Left ventricle myocardium inferior (tissue), 1 donor: Measurements from ENCODE around the gene USP21. TPM values are rescaled to one million over a fixed set of nuclear protein-coding genes. Genes with fewer than 3 reads are reported as not detected.

Source experiments
- DNase-seq: peaks from one replicate; pipeline ENCODE4 v3.0.0-alpha.2; 2020
- H3K27ac ChIP-seq: fragments of 200-600 bp; replicated peaks from 2 replicates; pipeline ENCODE4 v1.8.0; 2021
- H3K27me3 ChIP-seq: fragments of 200-600 bp; 2 replicates; pipeline ENCODE4 v1.8.0; 2021; ENCODE audit warnings: low read depth
- H3K36me3 ChIP-seq: fragments of 200-600 bp; 2 replicates; pipeline ENCODE4 v1.8.0; 2021
- H3K4me1 ChIP-seq: fragments of 200-600 bp; 2 replicates; pipeline ENCODE4 v1.8.0; 2021
- H3K4me3 ChIP-seq: fragments of 200-600 bp; 2 replicates; pipeline ENCODE4 v1.8.0; 2021; ENCODE audit warnings: mild to moderate bottlenecking, moderate library complexity
- H3K9me3 ChIP-seq: fragments of 200-600 bp; replicated peaks from 2 replicates; pipeline ENCODE4 v1.8.0; 2021
- CTCF ChIP-seq: fragments of 200-600 bp; IDR thresholded peaks from 2 replicates; pipeline ENCODE4 v1.8.0; 2021; ENCODE audit warnings: antibody characterized with exemption, mild to moderate bottlenecking, borderline replicate concordance
- intact Hi-C: fragments of 100-400 bp; cut with micrococcal nuclease; formaldehyde crosslinking; loops from one replicate; pipeline ENCODE4 v1.11.0; 2022
- total RNA-seq: library from RNA; stranded (reverse); fragmentation: NEBNext Ultra II Directional; extraction: Animal tissue kit (Norgen Biotek cat#: 25700); gene quantifications from one replicate; pipeline ENCODE4 v1.2.1, GENCODE V29; 2021
- donor health status: DM: no; HTN: yes; CAD: no; lungs with severe emphysema.

Gene USP21
- total RNA-seq, 1 donor from 2014 or later: 20.0 TPM

DNA sequence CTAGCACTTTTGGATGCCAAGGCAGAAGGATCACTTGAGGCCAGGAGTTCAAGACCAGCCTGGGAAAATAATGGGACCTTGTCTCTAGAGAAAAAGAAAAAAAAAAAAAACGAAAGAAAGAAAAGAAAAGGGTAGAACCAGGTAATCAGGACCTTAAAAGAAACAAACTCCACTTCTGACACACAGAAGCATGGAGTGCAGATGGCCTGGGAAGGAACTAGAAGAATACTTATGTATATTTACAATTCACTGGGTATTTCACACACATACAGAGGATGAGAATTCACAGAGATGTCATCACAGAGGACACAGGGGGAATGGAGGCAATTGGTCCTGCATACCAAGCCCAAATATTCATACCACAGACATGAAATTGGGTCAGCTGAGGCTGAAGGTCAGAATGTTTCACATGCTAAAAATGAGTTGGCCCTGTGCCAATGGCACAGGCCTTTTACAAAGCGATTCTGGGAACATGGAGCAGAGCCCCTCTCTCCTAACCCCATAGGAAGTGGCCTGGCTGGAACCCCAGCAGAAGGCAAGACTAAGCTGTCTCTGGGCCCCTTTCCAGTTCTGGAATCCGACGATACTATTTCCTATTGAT, 13.6 kb downstream of the USP21 start:
- no peak for DNase-seq
- TF ChIP-seq CTCF: no peak
- peaks cover 69% of the 10 kb centered on the region for H3K36me3 ChIP-seq
- intact Hi-C loops: no loop called here
- peaks cover 44% of the 10 kb centered on the region for H3K4me1 ChIP-seq
- no peaks in the 10 kb centered on the region for H3K9me3 ChIP-seq
- no peak overlapping the region for H3K4me3 ChIP-seq
- no peaks in the 10 kb centered on the region for H3K27me3 ChIP-seq
- H3K27ac ChIP-seq: peak overlapping the region; percentile 34

DNA sequence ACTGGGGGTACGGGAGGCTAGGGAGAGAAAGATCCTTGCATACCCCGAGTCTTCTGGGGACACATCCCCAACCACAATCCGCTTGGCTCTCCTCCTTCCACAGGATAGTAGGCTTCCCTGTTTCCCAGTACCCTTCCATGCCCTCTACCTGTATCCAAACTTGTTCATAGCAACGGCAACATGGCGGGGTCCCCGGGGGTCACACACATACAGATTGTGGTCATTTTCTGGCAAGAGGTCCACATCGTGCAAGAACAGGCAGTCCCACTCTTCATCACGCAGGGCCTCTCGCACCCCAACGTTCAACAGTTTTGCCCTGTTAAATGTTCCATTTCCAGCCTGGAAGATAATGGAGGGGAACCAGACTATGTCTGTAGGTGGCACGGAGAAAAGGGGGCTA, 14.4 kb downstream of the USP21 start:
- peak overlapping the region; percentile 34 for H3K27ac ChIP-seq
- no peak overlapping the region for H3K4me3 ChIP-seq
- no peak for TF ChIP-seq CTCF
- H3K36me3 ChIP-seq: peaks cover 69% of the 10 kb centered on the region
- H3K4me1 ChIP-seq: peaks cover 47% of the 10 kb centered on the region
- intact Hi-C loops: no loop called here
- no peaks in the 10 kb centered on the region for H3K9me3 ChIP-seq
- no peaks in the 10 kb centered on the region for H3K27me3 ChIP-seq
- DNase-seq: no peak

- H3K27ac ChIP-seq: no peak overlapping the region
- no peak overlapping the region for H3K4me3 ChIP-seq
- intact Hi-C loops: no loop called here
- H3K36me3 ChIP-seq: peaks cover 58% of the 10 kb centered on the region
- no peak for TF ChIP-seq CTCF
- peaks cover 47% of the 10 kb centered on the region for H3K4me1 ChIP-seq
- DNase-seq: no peak
- no peaks in the 10 kb centered on the region for H3K9me3 ChIP-seq
- H3K27me3 ChIP-seq: no peaks in the 10 kb centered on the region
Measured at GRCh38 chr1:161174911-161175310, 15.6 kb downstream of the USP21 start.

DNA sequence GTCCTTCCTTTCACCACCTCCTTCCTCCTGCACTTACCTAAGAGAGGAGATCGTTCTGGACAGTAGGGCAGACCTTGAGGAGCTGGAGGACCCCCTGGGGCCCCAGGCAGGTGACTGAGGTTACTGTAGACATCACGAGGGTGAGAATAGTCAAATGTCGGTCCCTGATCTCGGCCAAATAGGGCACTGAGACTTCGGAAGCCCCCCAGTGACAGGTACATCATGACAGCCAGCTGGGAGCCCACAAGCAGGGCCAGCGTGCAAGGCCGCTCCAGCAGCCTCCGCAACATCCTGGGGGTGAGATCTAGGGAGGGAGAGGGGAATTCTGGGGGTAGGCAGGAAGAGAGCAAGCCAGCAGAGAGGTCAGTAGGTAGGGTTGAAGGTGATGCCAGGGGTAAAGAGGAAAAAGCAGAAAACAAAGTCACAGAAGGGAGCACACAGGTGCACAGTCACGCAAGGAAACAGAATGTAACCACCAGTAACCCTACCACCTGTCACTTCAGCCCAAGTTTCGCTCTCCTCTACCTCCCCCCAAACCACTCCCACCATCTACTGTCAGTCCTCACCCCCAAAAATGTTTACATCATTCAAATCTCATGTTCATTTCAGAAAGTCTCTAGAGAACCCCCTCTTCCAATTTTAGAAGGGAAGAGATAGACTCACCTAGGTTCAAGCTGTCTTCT, 16.6 kb downstream of the USP21 start:
- intact Hi-C loops: no loop called here

GRCh38 chr1:161176468-161177111, 17.3 kb downstream of the USP21 start:
- no peak for TF ChIP-seq CTCF
- H3K27ac ChIP-seq: peak overlapping the region; percentile 91
- no peaks in the 10 kb centered on the region for H3K9me3 ChIP-seq
- DNase-seq: no peak
- intact Hi-C loops: no loop called here
- H3K4me3 ChIP-seq: peak overlapping the region; percentile 85
- H3K36me3 ChIP-seq: peaks cover 41% of the 10 kb centered on the region
- H3K4me1 ChIP-seq: peaks cover 47% of the 10 kb centered on the region
- H3K27me3 ChIP-seq: no peaks in the 10 kb centered on the region

More for the DNA sequence above, 16.6 kb downstream of the USP21 start:
- no peaks in the 10 kb centered on the region for H3K27me3 ChIP-seq
- H3K4me1 ChIP-seq: peaks cover 47% of the 10 kb centered on the region
- H3K27ac ChIP-seq: peak overlapping the region; percentile 91
- DNase-seq: no peak
- H3K9me3 ChIP-seq: no peaks in the 10 kb centered on the region
- peak overlapping the region; percentile 85 for H3K4me3 ChIP-seq
- peaks cover 48% of the 10 kb centered on the region for H3K36me3 ChIP-seq
- TF ChIP-seq CTCF: no peak
